LHCN-M2 (cell line): ENCODE results near the gene OAF. TPM values are rescaled to one million over a fixed set of nuclear protein-coding genes. Genes with fewer than 3 reads are reported as not detected.
"Not testable (repeated sequence)": the region's sequence is repeated elsewhere in the genome, so short reads cannot be mapped to it uniquely, and the experiment has no call there.

Experiments used
- DNase-seq: peaks from one replicate; pipeline ENCODE4 v3.0.0-alpha.2; 2012; ENCODE audit warnings: low read depth
- total RNA-seq: library from RNA; depleted of rRNA; stranded (reverse); fragments of >200 nt; gene quantifications from 2 replicates; pipeline ENCODE4 v1.2.3, GENCODE V29; 2014

Gene OAF
- total RNA-seq, 1 experiment from 2014 or later: 16.3 TPM

GRCh38 chr11:120240866-120241265 is 30.0 kb downstream of the OAF start:
- no peak for DNase-seq

- no peak for DNase-seq
Measured at GRCh38 chr11:120241277-120241676, 30.4 kb downstream of the OAF start.

- DNase-seq: no peak
Measured at GRCh38 chr11:120243221-120243620, 32.4 kb downstream of the OAF start.

GRCh38 chr11:120244476-120245365 is 33.9 kb downstream of the OAF start:
- DNase-seq: no peak

- DNase-seq: no peak
Measured at GRCh38 chr11:120245434-120245833, 34.6 kb downstream of the OAF start.

- DNase-seq: peak; percentile 51
Measured at GRCh38 chr11:120248551-120249278, 37.9 kb downstream of the OAF start.

- DNase-seq: no peak
Measured at GRCh38 chr11:120249279-120250262, 38.7 kb downstream of the OAF start.

GRCh38 chr11:120253377-120253776 is 42.5 kb downstream of the OAF start:
- DNase-seq: not testable (repeated sequence)

GRCh38 chr11:120254788-120255518 is 44.1 kb downstream of the OAF start:
- no peak for DNase-seq

- DNase-seq: no peak
Measured at GRCh38 chr11:120255519-120255866, 44.7 kb downstream of the OAF start.

GRCh38 chr11:120256178-120256577 is 45.3 kb downstream of the OAF start:
- no peak for DNase-seq

GRCh38 chr11:120256779-120257178 is 45.9 kb downstream of the OAF start:
- DNase-seq: no peak

- no peak for DNase-seq
Measured at GRCh38 chr11:120257346-120257745, 46.5 kb downstream of the OAF start.

GRCh38 chr11:120258661-120259060 is 47.8 kb downstream of the OAF start:
- DNase-seq: no peak

GRCh38 chr11:120259241-120259640 is 48.4 kb downstream of the OAF start:
- DNase-seq: no peak

GRCh38 chr11:120259988-120260565 is 49.2 kb downstream of the OAF start:
- DNase-seq: no peak

- DNase-seq: no peak
Measured at GRCh38 chr11:120260616-120261015, 49.8 kb downstream of the OAF start.

- no peak for DNase-seq
Measured at GRCh38 chr11:120261321-120261720, 50.5 kb downstream of the OAF start.

GRCh38 chr11:120261931-120262330 is 51.1 kb downstream of the OAF start:
- DNase-seq: no peak

- DNase-seq: no peak
Measured at GRCh38 chr11:120267319-120267718, 56.5 kb downstream of the OAF start.

- DNase-seq: peak; percentile 5
Measured at GRCh38 chr11:120268686-120269085, 57.9 kb downstream of the OAF start.
